ENCODE results near the gene EIF2D.

EIF2D gene

GRCh38 chr1:206544562-206545257 is 67.6 kb downstream of the EIF2D start:
- Histone ChIP-seq H3K4me3 (ENCODE audit: low read depth, low read length) (no peak overlapping the region), H3K36me3 (ENCODE audit: control insufficient read depth, insufficient read depth, low read length) (no peaks in the 10 kb centered on the region), H3K4me1 (ENCODE audit: control insufficient read depth, insufficient read depth, low read length) (no peaks in the 10 kb centered on the region), H3K9me3 (ENCODE audit: control insufficient read depth, insufficient read depth, low read length) (no peaks in the 10 kb centered on the region), H3K27ac (ENCODE audit: low read depth, low read length) (no peak overlapping the region), H3K9ac (ENCODE audit: low read depth, low read length) (no peak overlapping the region), H3K27me3 (ENCODE audit: control insufficient read depth, insufficient read depth, low read length) (peaks cover 5% of the 10 kb centered on the region; the same call in 1 of the 2 replicates)
